Neutrophil (primary cell): ENCODE results near the gene EGFLAM.

ENCODE experiments used
- H3K27ac ChIP-seq: fragments of 200-600 bp; sonication (generic); 2 replicates; pipeline ENCODE4 v1.5.1; 2016; ENCODE audit warnings: mild to moderate bottlenecking, moderate library complexity
- H3K27me3 ChIP-seq: fragments of 200-600 bp; sonication (generic); 2 replicates; pipeline ENCODE4 v1.6.0; 2016; ENCODE audit warnings: mild to moderate bottlenecking
- H3K36me3 ChIP-seq: fragments of 200-600 bp; sonication (generic); 2 replicates; pipeline ENCODE4 v1.5.1; 2017
- H3K4me1 ChIP-seq, 2 experiments: fragments of 200-600 bp in 1 of 2; sonication (generic) in 1 of 2; 1 replicate in 1 of 2; 2 replicates in 1 of 2; pipeline versions ENCODE4 v1.5.1 to v1.6.1; 2013 to 2016; ENCODE audit warnings: low read depth in 1 of 2, low read length in 1 of 2, mild to moderate bottlenecking in 1 of 2, moderate library complexity in 1 of 2; ENCODE audit not compliant: control insufficient read depth in 1 of 2, insufficient read depth in 1 of 2
- H3K4me3 ChIP-seq, 2 experiments: fragments of 200-600 bp in 1 of 2; sonication (generic) in 1 of 2; 1 replicate in 1 of 2; 2 replicates in 1 of 2; pipeline ENCODE4 v1.5.1; 2013 to 2016; ENCODE audit warnings: low read depth in 1 of 2, low read length in 1 of 2, mild to moderate bottlenecking in 1 of 2, moderate library complexity in 1 of 2
- H3K9me3 ChIP-seq: fragments of 200-600 bp; sonication (generic); 2 replicates; pipeline ENCODE4 v1.5.1; 2016
- TF ChIP-seq, protein P1 (sequence below): fragments of 200-600 bp; sonication (generic); IDR thresholded peaks from 2 replicates; pipeline ENCODE4 v1.5.1; 2016; ENCODE audit warnings: antibody characterized with exemption

EGFLAM gene

GRCh38 chr5:38434966-38435705 is 176.8 kb downstream of the EGFLAM start:
- H3K9me3 ChIP-seq, result no peaks in the 10 kb centered on the region
- H3K27me3 ChIP-seq, result peaks cover 61% of the 10 kb centered on the region
- H3K4me1 ChIP-seq, result no peaks in the 10 kb centered on the region
- TF ChIP-seq, protein P1, sequence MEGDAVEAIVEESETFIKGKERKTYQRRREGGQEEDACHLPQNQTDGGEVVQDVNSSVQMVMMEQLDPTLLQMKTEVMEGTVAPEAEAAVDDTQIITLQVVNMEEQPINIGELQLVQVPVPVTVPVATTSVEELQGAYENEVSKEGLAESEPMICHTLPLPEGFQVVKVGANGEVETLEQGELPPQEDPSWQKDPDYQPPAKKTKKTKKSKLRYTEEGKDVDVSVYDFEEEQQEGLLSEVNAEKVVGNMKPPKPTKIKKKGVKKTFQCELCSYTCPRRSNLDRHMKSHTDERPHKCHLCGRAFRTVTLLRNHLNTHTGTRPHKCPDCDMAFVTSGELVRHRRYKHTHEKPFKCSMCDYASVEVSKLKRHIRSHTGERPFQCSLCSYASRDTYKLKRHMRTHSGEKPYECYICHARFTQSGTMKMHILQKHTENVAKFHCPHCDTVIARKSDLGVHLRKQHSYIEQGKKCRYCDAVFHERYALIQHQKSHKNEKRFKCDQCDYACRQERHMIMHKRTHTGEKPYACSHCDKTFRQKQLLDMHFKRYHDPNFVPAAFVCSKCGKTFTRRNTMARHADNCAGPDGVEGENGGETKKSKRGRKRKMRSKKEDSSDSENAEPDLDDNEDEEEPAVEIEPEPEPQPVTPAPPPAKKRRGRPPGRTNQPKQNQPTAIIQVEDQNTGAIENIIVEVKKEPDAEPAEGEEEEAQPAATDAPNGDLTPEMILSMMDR, result no peak
- H3K36me3 ChIP-seq, result no peaks in the 10 kb centered on the region
- H3K4me3 ChIP-seq, result no peak overlapping the region
- H3K27ac ChIP-seq, result no peak overlapping the region

- peaks cover 45% of the 10 kb centered on the region for H3K27me3 ChIP-seq
- no peak overlapping the region for H3K4me3 ChIP-seq
- no peak overlapping the region for H3K27ac ChIP-seq
- H3K9me3 ChIP-seq, result no peaks in the 10 kb centered on the region
- no peaks in the 10 kb centered on the region for H3K36me3 ChIP-seq
- no peaks in the 10 kb centered on the region for H3K4me1 ChIP-seq
- TF ChIP-seq, protein P1, result no peak
These were observed 180.4 kb downstream of the EGFLAM start for GRCh38 chr5:38438757-38439156.

GRCh38 chr5:38441453-38442246 is 183.3 kb downstream of the EGFLAM start:
- Histone ChIP-seq H3K27me3 (peaks cover 41% of the 10 kb centered on the region), H3K4me1 (no peaks in the 10 kb centered on the region), H3K36me3 (no peaks in the 10 kb centered on the region), H3K27ac (no peak overlapping the region), H3K9me3 (no peaks in the 10 kb centered on the region), H3K4me3 (no peak overlapping the region)
- TF ChIP-seq, protein P1, result peak; percentile 70

GRCh38 chr5:38442247-38442573 is 183.9 kb downstream of the EGFLAM start:
- peaks cover 40% of the 10 kb centered on the region for H3K27me3 ChIP-seq
- H3K4me3 ChIP-seq, result no peak overlapping the region
- no peaks in the 10 kb centered on the region for H3K9me3 ChIP-seq
- H3K27ac ChIP-seq, result no peak overlapping the region
- TF ChIP-seq, protein P1, result no peak
- H3K36me3 ChIP-seq, result no peaks in the 10 kb centered on the region
- no peaks in the 10 kb centered on the region for H3K4me1 ChIP-seq

GRCh38 chr5:38443390-38443789 is 185.0 kb downstream of the EGFLAM start:
- no peaks in the 10 kb centered on the region for H3K4me1 ChIP-seq
- H3K9me3 ChIP-seq, result no peaks in the 10 kb centered on the region
- no peak overlapping the region for H3K27ac ChIP-seq
- no peak overlapping the region for H3K4me3 ChIP-seq
- TF ChIP-seq, protein P1, result no peak
- no peaks in the 10 kb centered on the region for H3K36me3 ChIP-seq
- peaks cover 46% of the 10 kb centered on the region for H3K27me3 ChIP-seq
